MM.1S (cell line): ENCODE results near the gene LINC01488.

Source experiments
- EZH2 ChIP-seq: fragments of 300-600 bp; sonication (generic); optimal IDR thresholded peaks from 2 replicates; pipeline ENCODE3; 2017; ENCODE audit warnings: low read depth, mild to moderate bottlenecking, antibody characterized with exemption, low read length, mixed read lengths
- EZH2phosphoT487 ChIP-seq: fragments of 300-600 bp; sonication (generic); IDR thresholded peaks from 2 replicates; pipeline ENCODE4 v1.6.1; 2018; ENCODE audit warnings: antibody characterized with exemption, low read length
- TF ChIP-seq, protein P1 (sequence below): fragments of 300-600 bp; sonication (generic); IDR thresholded peaks from 2 replicates; pipeline ENCODE4 v1.5.1; 2016; ENCODE audit warnings: antibody characterized with exemption, low read length, mixed read lengths

GRCh38 chr11:69456712-69457111 lies 24.8 kb upstream of the LINC01488 start:
- TF ChIP-seq, protein P1, sequence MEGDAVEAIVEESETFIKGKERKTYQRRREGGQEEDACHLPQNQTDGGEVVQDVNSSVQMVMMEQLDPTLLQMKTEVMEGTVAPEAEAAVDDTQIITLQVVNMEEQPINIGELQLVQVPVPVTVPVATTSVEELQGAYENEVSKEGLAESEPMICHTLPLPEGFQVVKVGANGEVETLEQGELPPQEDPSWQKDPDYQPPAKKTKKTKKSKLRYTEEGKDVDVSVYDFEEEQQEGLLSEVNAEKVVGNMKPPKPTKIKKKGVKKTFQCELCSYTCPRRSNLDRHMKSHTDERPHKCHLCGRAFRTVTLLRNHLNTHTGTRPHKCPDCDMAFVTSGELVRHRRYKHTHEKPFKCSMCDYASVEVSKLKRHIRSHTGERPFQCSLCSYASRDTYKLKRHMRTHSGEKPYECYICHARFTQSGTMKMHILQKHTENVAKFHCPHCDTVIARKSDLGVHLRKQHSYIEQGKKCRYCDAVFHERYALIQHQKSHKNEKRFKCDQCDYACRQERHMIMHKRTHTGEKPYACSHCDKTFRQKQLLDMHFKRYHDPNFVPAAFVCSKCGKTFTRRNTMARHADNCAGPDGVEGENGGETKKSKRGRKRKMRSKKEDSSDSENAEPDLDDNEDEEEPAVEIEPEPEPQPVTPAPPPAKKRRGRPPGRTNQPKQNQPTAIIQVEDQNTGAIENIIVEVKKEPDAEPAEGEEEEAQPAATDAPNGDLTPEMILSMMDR, result no peak
- no peak for TF ChIP-seq EZH2phosphoT487
- no peak for TF ChIP-seq EZH2
